Tibial nerve (tissue), 4 donors: ENCODE results near the gene CYYR1. TPM values are rescaled to one million over a fixed set of nuclear protein-coding genes. Genes with fewer than 3 reads are reported as not detected.

ENCODE experiments used
- DNase-seq, 2 donors: peaks; one replicate each; pipeline ENCODE4 v3.0.0-alpha.2; 2019; ENCODE audit warnings: low spot score in 2 of 2
- H3K27ac ChIP-seq, 4 donors: fragments of 200-600 bp; sonication (generic) in 3 of 4; one replicate each; pipeline ENCODE4 v1.5.1; 2017 to 2019; ENCODE audit warnings: mild to moderate bottlenecking in 1 of 4
- H3K27me3 ChIP-seq, 2 donors: fragments of 200-600 bp; sonication (generic) in 1 of 2; one replicate each; pipeline versions ENCODE4 v1.5.1 to v1.6.0; 2017 to 2019
- H3K36me3 ChIP-seq, 3 donors: fragments of 200-600 bp; sonication (generic); one replicate each; pipeline ENCODE4 v1.5.1; 2018 to 2019
- H3K4me1 ChIP-seq, 4 donors: fragments of 200-600 bp; sonication (generic) in 3 of 4; one replicate each; pipeline ENCODE4 v1.5.1; 2017 to 2019
- H3K4me3 ChIP-seq, 4 donors: fragments of 200-600 bp; sonication (generic) in 3 of 4; one replicate each; pipeline ENCODE4 v1.5.1; 2017 to 2019; ENCODE audit warnings: mild to moderate bottlenecking in 1 of 4, moderate library complexity in 1 of 4
- H3K9me3 ChIP-seq, 4 donors: fragments of 200-600 bp; sonication (generic) in 3 of 4; one replicate each; pipeline ENCODE4 v1.5.1; 2017 to 2019
- CTCF ChIP-seq, 5 experiments: fragments of 200-600 bp in 3 of 5; fragments of 450-650 bp in 2 of 5; sonication (generic) in 3 of 5; IDR thresholded peaks; one replicate each; pipeline ENCODE4 v1.5.1; 2016 to 2019; ENCODE audit warnings: antibody characterized with exemption in 5 of 5, mild to moderate bottlenecking in 3 of 5, moderate library complexity in 2 of 5
- EP300 ChIP-seq, 2 donors: sonication (generic); formaldehyde crosslinking; IDR thresholded peaks; one replicate each; pipeline ENCODE4 v1.6.1; 2017; ENCODE audit warnings: antibody characterized with exemption in 2 of 2, mild to moderate bottlenecking in 1 of 2
- POLR2A ChIP-seq, 2 donors: fragments of 450-650 bp; IDR thresholded peaks; one replicate each; pipeline ENCODE4 v1.6.1; 2017; ENCODE audit warnings: antibody characterized with exemption in 2 of 2, mild to moderate bottlenecking in 2 of 2, moderate library complexity in 2 of 2
- whole genome bisulfite sequencing, 2 donors: methylation state at CpG; one replicate each; pipeline ENCODE4 v1.1.5; 2018; 5-methylcytosine and 5-hydroxymethylcytosine counted together
- total RNA-seq, 4 donors: library from RNA; depleted of rRNA; stranded (reverse); fragments of >200 nt; gene quantifications; one replicate each; pipeline ENCODE4 v1.1.0, GENCODE V29; 2016

Gene CYYR1
- total RNA-seq, 4 donors from 2014 or later = 10.0 to 19.4 (median 14.8) TPM

- H3K9me3 ChIP-seq = no peaks in the 10 kb centered on the region
- H3K27ac ChIP-seq = no peak overlapping the region
- no peak for DNase-seq
- WGBS, 2 donors = 80 to 85% methylated on average over 1 of the region's 1 CpG
- TF ChIP-seq EP300 (IDR thresholded peaks at IDR 0.05) (no peak), CTCF (IDR thresholded peaks at IDR 0.05) (no peak), POLR2A (IDR thresholded peaks at IDR 0.05) (no peak)
- peaks cover 0 to 4% (median 0%) of the 10 kb centered on the region in 4 donors for H3K4me1 ChIP-seq
- H3K36me3 ChIP-seq = no peaks in the 10 kb centered on the region
- H3K4me3 ChIP-seq = no peak overlapping the region
- no peaks in the 10 kb centered on the region for H3K27me3 ChIP-seq
These were observed 59.9 kb downstream of the CYYR1 start for GRCh38 chr21:26513212-26513611.

- Histone ChIP-seq H3K4me1 (peaks cover 0 to 8% (median 0%) of the 10 kb centered on the region in 4 donors), H3K4me3 (no peak overlapping the region), H3K27ac (no peak overlapping the region), H3K27me3 (no peaks in the 10 kb centered on the region), H3K9me3 (no peaks in the 10 kb centered on the region), H3K36me3 (no peaks in the 10 kb centered on the region)
- no peak for TF ChIP-seq CTCF (IDR thresholded peaks at IDR 0.05)
- no peak for TF ChIP-seq EP300 (IDR thresholded peaks at IDR 0.05)
- WGBS, 2 donors = 67 to 71% methylated on average over 5 of the region's 5 CpGs
- DNase-seq = no peak
These were observed 60.4 kb downstream of the CYYR1 start for GRCh38 chr21:26512664-26513063.

GRCh38 chr21:26508903-26509302 lies 64.2 kb downstream of the CYYR1 start:
- Histone ChIP-seq H3K27me3 (no peaks in the 10 kb centered on the region), H3K4me1 (peaks cover 0 to 12% (median 0%) of the 10 kb centered on the region in 4 donors), H3K27ac (no peak overlapping the region), H3K4me3 (no peak overlapping the region), H3K36me3 (no peaks in the 10 kb centered on the region), H3K9me3 (no peaks in the 10 kb centered on the region)
- WGBS, 2 donors = 66 to 71% methylated on average over 2 of the region's 2 CpGs
- DNase-seq = no peak
- TF ChIP-seq POLR2A (IDR thresholded peaks at IDR 0.05) (no peak), CTCF (IDR thresholded peaks at IDR 0.05) (no peak), EP300 (IDR thresholded peaks at IDR 0.05) (no peak)

GRCh38 chr21:26506956-26507355 lies 66.1 kb downstream of the CYYR1 start:
- no peak overlapping the region for H3K27ac ChIP-seq
- WGBS, 2 donors = 16 to 24% methylated on average over 1 of the region's 1 CpG
- peaks cover 0 to 12% (median 0%) of the 10 kb centered on the region in 4 donors for H3K4me1 ChIP-seq

GRCh38 chr21:26505211-26505610 lies 67.9 kb downstream of the CYYR1 start:
- H3K4me3 ChIP-seq = no peak overlapping the region
- no peak overlapping the region for H3K27ac ChIP-seq
- TF ChIP-seq POLR2A (IDR thresholded peaks at IDR 0.05) (no peak), CTCF (IDR thresholded peaks at IDR 0.05) (no peak), EP300 (IDR thresholded peaks at IDR 0.05) (no peak)
- WGBS, 2 donors = 76 to 79% methylated on average over 1 of the region's 1 CpG
- no peaks in the 10 kb centered on the region for H3K27me3 ChIP-seq
- H3K9me3 ChIP-seq = no peaks in the 10 kb centered on the region
- H3K36me3 ChIP-seq = no peaks in the 10 kb centered on the region
- DNase-seq = no peak
- peaks cover 0 to 12% (median 0%) of the 10 kb centered on the region in 4 donors for H3K4me1 ChIP-seq

More at GRCh38 chr21:26506956-26507355, 66.1 kb downstream of the CYYR1 start:
- H3K27me3 ChIP-seq = no peaks in the 10 kb centered on the region
- no peaks in the 10 kb centered on the region for H3K36me3 ChIP-seq
- no peak overlapping the region for H3K4me3 ChIP-seq
- no peak for DNase-seq
- no peaks in the 10 kb centered on the region for H3K9me3 ChIP-seq
- TF ChIP-seq EP300 (IDR thresholded peaks at IDR 0.05) = no peak
- TF ChIP-seq CTCF (IDR thresholded peaks at IDR 0.05) = no peak
- no peak for TF ChIP-seq POLR2A (IDR thresholded peaks at IDR 0.05)
